ENCODE data around the gene SETD6.

- TF ChIP-seq CTCF (IDR thresholded peaks at IDR 0.05) = no peak
- TF ChIP-seq EZH2phosphoT487 (IDR thresholded peaks at IDR 0.05) = no peak
Observed at GRCh38 chr16:58508671-58509251, 6.6 kb upstream of the SETD6 start.
